ENCODE measurements around the gene BAZ2A. TPM values are rescaled to one million over a fixed set of nuclear protein-coding genes. Genes with fewer than 3 reads are reported as not detected.

The BAZ2A gene
- total RNA-seq, 2 experiments from 2014 or later: 40.6 to 139 TPM

- Histone ChIP-seq H3K79me2 (ENCODE audit: insufficient read depth, low read depth, low read length) (peaks cover 55% of the 10 kb centered on the region), H3K4me2 (ENCODE audit: low read length) (peak overlapping the region; percentile 97), H2AFZ (ENCODE audit: low read length) (no peak overlapping the region), H3K4me3 (ENCODE audit: low read depth, low read length, poor library complexity, severe bottlenecking) (peak overlapping the region; percentile 88), H3K4me1 (ENCODE audit: insufficient read depth, low read length, poor library complexity, severe bottlenecking) (peaks cover 22% of the 10 kb centered on the region), H3K27ac (ENCODE audit: low read depth, low read length, poor library complexity, severe bottlenecking) (peak overlapping the region; percentile 66), H3K9me2 (ENCODE audit: insufficient read depth, low read length) (no peaks in the 10 kb centered on the region), H3K36me3 (ENCODE audit: insufficient read depth, low read length) (peaks cover 59% of the 10 kb centered on the region), H3K9me3 (ENCODE audit: low read length) (no peaks in the 10 kb centered on the region), H4K20me1 (ENCODE audit: insufficient read depth, low read length) (peaks cover 25% of the 10 kb centered on the region)
- intact Hi-C loops (cut with micrococcal nuclease; ENCODE audit: unreplicated experiment): no loop called here
- no peak for DNase-seq (ENCODE audit: low spot score)
- ChIA-PET CTCF (ENCODE audit: unreplicated experiment) (interaction anchor here (2.7 kb wide), 1 partner anchor 8 kb away, joined by 22 read pairs; no protein-coding TSS in a partner anchor), POLR2A (interaction anchor here (3.7 kb wide), 1 partner anchor 9 kb away, joined by 26 read pairs; no protein-coding TSS in a partner anchor)
- BruUV-seq (replicated peaks): no TSS peak
- TF ChIP-seq CTCF (conservative IDR thresholded peaks at IDR 0.05; ENCODE audit: low read length) (no peak), EZH2phosphoT487 (IDR thresholded peaks at IDR 0.05; ENCODE audit: borderline replicate concordance, low read depth, low read length) (no peak)
Measured at GRCh38 chr12:56644654-56645053, 14.5 kb upstream of the BAZ2A start.

- BruUV-seq (replicated peaks): no TSS peak
- ChIA-PET POLR2A (no interaction called here), CTCF (ENCODE audit: unreplicated experiment) (no interaction called here)
- intact Hi-C loops (cut with micrococcal nuclease; ENCODE audit: unreplicated experiment): no loop called here
- Histone ChIP-seq H3K4me2 (ENCODE audit: low read length) (no peak overlapping the region), H4K20me1 (ENCODE audit: insufficient read depth, low read length) (peaks cover 25% of the 10 kb centered on the region), H3K9me3 (ENCODE audit: low read length) (no peaks in the 10 kb centered on the region), H3K4me1 (ENCODE audit: insufficient read depth, low read length, poor library complexity, severe bottlenecking) (peaks cover 42% of the 10 kb centered on the region), H3K79me2 (ENCODE audit: insufficient read depth, low read depth, low read length) (peaks cover 55% of the 10 kb centered on the region), H3K9me2 (ENCODE audit: insufficient read depth, low read length) (no peaks in the 10 kb centered on the region), H3K36me3 (ENCODE audit: insufficient read depth, low read length) (peaks cover 87% of the 10 kb centered on the region), H3K4me3 (ENCODE audit: low read depth, low read length, poor library complexity, severe bottlenecking) (no peak overlapping the region), H3K27ac (ENCODE audit: low read depth, low read length, poor library complexity, severe bottlenecking) (no peak overlapping the region), H2AFZ (ENCODE audit: low read length) (no peak overlapping the region)
- no peak for DNase-seq (ENCODE audit: low spot score)
- TF ChIP-seq EZH2phosphoT487 (IDR thresholded peaks at IDR 0.05; ENCODE audit: borderline replicate concordance, low read depth, low read length) (no peak), CTCF (conservative IDR thresholded peaks at IDR 0.05; ENCODE audit: low read length) (no peak)
Measured at GRCh38 chr12:56641219-56641618, 11.1 kb upstream of the BAZ2A start.

GRCh38 chr12:56637621-56638020, 7.5 kb upstream of the BAZ2A start:
- Histone ChIP-seq H3K9me3 (ENCODE audit: low read length) (no peaks in the 10 kb centered on the region), H3K4me2 (ENCODE audit: low read length) (peak overlapping the region; percentile 98), H3K4me1 (ENCODE audit: insufficient read depth, low read length, poor library complexity, severe bottlenecking) (peaks cover 46% of the 10 kb centered on the region), H3K9me2 (ENCODE audit: insufficient read depth, low read length) (no peaks in the 10 kb centered on the region), H3K4me3 (ENCODE audit: low read depth, low read length, poor library complexity, severe bottlenecking) (no peak overlapping the region), H3K36me3 (ENCODE audit: insufficient read depth, low read length) (peaks cover 56% of the 10 kb centered on the region), H2AFZ (ENCODE audit: low read length) (no peak overlapping the region), H4K20me1 (ENCODE audit: insufficient read depth, low read length) (0 out of 2 replicates have a peak, but pooled peaks cover under 1% of the 10 kb centered on the region), H3K27ac (ENCODE audit: low read depth, low read length, poor library complexity, severe bottlenecking) (peak overlapping the region; percentile 92), H3K79me2 (ENCODE audit: insufficient read depth, low read depth, low read length) (peaks cover 54% of the 10 kb centered on the region)
- intact Hi-C loops (cut with micrococcal nuclease; ENCODE audit: unreplicated experiment): loop anchor here (5.0 to 10.0 kb wide), 2 partner anchors 115 to 523 kb away; partner anchors contain the start of genes PRIM1, RPL41 and ZC3H10
- ChIA-PET POLR2A (no interaction called here), CTCF (ENCODE audit: unreplicated experiment) (no interaction called here)
- no peak for DNase-seq (ENCODE audit: low spot score)
- no peak for TF ChIP-seq EZH2phosphoT487 (IDR thresholded peaks at IDR 0.05; ENCODE audit: borderline replicate concordance, low read depth, low read length)
- TF ChIP-seq CTCF (conservative IDR thresholded peaks at IDR 0.05; ENCODE audit: low read length): no peak
- BruUV-seq (replicated peaks): no TSS peak
